GM18868 (cell line): ENCODE data around the gene KDELR3.
A peak's percentile ranks its signal among the peaks of the same experiment; 100 is the strongest.

Experiments
- ATAC-seq: cut with Tn5 transposase; IDR thresholded peaks from one replicate; pipeline ENCODE4 v1.9.1; 2021; ENCODE audit warnings: mild to moderate bottlenecking, moderate library complexity; ENCODE audit not compliant: unreplicated experiment

KDELR3 gene

DNA sequence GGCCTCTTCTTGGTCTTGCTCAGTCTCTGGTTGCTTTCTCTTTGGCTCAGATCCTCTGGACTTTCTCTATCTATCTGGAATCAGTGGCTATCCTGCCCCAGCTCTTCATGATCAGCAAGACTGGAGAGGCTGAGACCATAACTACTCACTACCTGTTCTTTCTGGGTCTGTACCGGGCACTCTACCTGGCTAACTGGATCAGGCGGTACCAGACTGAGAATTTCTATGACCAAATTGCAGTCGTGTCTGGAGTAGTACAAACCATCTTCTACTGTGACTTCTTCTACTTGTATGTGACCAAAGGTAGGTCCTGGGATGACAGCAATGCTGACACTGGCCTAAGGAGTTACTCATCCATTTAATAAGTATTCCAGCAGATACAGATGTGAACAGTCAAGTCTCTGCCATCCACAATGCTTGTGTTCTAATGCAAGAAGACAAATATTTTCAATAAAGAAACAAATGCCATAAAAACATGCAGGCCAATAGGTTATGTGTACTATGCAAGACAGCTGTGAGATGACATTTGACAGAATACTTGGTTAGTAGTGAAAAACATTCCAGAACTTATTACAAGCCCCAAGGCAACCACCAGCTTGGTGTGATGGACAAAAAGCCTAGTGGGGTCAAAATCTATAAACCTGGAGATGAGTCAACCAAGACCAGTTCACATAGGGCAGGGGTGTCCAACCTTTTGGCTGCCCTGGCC lies 13.4 kb downstream of the KDELR3 start:
- ATAC-seq, result no peak

DNA sequence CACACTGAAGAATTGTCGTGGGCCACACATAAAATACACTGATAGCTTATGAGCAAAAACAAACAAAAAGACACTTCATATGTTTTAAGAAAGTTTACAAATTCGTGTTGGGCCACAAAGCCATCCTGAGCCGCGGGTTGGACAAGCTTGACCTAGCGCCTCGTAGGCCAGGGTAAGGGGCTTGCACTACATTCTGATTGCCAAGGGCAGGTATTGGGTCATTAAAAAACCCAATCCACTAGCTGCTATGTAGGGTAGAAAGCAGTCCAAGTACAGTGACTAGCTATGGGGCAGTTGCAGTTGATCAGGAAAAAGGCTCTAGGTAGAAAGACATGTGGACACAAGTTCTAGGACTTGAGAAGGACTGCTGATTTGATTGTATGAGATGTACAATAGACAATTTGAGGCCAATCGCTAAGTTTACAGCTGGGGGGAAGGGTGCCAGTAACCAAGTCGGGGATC lies 14.0 kb downstream of the KDELR3 start:
- ATAC-seq, result no peak

- no peak for ATAC-seq
Observed at GRCh38 chr22:38482662-38483308, 14.9 kb downstream of the KDELR3 start.

GRCh38 chr22:38484244-38484643 lies 16.3 kb downstream of the KDELR3 start:
- ATAC-seq, result no peak

DNA sequence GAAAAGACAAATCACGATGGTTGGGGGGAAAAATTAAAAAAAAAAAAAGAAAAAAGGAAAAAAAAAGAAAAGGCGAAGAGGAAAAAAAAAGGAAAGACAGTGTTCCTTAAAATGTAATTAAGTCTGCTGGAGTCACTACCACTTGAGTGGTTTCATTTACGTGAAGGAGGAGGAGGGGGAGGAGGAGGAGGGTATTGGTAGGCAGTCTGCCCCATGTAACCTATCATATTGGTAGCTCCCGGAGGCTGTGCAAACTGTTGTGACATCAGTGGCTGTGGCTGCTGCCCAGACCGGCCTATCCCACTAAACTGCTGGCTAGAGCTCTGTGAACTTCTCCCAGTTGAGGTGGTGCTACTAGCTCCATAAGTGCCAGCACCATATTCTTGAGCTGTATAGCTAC lies 17.9 kb downstream of the KDELR3 start:
- ATAC-seq, result no peak

DNA sequence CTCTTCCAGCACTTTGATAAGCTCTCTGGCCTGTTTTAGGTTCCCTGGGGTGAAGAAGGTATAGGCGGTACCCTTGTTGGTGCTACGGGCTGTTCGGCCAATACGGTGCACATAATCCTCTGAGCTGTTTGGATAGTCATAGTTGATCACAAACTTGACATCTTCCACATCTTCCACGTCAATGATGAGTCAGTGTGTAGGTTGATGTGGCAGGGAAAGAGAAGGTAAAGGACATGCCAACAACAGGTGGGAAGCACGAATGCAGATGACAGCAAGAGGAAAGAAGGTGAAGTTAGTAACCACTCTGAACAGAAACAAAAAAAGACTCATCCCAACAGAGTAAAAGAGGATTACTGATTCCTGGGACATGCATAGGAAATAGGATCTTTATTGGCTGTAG lies 20.1 kb downstream of the KDELR3 start:
- no peak for ATAC-seq

- ATAC-seq, result no peak
Observed at GRCh38 chr22:38489142-38489541, 21.2 kb downstream of the KDELR3 start.

DNA sequence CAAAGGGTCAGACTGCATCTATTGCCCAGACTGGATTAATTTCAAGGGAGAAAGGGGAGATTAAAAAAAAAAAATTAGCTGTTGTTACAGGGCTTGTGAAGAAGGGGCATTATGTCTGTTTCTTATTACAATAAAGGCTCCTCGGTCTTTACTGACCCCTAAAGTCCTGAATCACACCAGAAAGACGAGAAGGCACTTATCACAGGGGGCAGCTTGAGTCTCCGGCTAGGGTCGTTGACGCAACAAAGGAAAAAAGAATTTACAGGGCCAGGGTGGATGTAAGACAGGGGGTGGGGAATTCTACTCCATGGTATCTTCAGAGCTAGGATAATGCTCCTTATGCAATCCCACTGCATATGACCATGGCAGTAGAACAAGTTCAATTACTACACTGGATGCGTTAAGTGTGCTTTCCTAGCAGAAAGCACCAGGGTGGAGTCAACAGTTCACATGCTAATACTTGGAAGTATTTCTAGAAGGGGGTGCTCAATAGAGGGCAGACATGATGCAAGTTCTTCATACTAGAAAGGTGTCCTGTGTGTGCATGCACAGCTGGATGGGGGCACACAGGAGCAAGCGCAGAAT lies 21.8 kb downstream of the KDELR3 start:
- no peak for ATAC-seq

DNA sequence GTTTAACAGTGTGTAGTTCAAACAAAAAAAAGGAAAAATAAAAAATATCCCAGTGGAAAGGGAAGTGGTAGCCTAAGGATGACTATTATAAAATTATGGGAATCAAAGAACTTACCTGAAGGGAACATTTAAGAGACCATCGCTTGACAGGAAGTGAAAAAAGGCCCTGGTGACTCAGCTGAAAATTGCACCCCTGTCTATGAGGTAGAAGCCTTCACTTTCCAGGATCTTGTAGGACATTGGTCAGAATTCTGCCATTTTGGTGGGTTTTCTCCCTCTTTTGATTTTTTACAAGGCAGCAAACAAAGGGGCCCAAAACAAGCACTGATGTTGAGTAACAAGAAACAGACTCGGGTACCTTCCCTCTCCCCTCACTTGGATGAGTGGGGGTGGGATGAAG lies 22.6 kb downstream of the KDELR3 start:
- ATAC-seq, result no peak

DNA sequence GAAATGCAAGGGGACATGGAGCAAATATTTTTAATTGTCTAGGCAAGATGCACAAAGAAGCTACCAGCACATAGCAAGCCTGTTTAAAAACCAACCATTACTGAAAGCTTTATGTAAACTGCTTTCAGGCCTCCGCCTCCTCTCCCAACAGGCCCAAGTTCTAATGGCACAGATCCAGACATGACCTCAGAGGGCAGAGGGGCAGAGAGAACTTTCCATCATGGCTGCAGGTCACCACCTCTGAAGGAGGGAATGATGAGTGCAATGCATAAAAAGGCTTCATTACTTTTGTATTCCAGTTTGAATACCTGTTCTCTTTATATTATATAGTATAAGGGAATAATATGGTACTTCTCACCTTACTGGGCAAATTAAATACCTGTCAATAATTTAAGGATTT lies 23.0 kb downstream of the KDELR3 start:
- ATAC-seq, result no peak

GRCh38 chr22:38491707-38492348 lies 23.9 kb downstream of the KDELR3 start:
- no peak for ATAC-seq

GRCh38 chr22:38494498-38494897 lies 26.6 kb downstream of the KDELR3 start:
- no peak for ATAC-seq

GRCh38 chr22:38494939-38495338 lies 27.0 kb downstream of the KDELR3 start:
- ATAC-seq, result no peak

GRCh38 chr22:38497869-38498268 lies 30.0 kb downstream of the KDELR3 start:
- no peak for ATAC-seq

DNA sequence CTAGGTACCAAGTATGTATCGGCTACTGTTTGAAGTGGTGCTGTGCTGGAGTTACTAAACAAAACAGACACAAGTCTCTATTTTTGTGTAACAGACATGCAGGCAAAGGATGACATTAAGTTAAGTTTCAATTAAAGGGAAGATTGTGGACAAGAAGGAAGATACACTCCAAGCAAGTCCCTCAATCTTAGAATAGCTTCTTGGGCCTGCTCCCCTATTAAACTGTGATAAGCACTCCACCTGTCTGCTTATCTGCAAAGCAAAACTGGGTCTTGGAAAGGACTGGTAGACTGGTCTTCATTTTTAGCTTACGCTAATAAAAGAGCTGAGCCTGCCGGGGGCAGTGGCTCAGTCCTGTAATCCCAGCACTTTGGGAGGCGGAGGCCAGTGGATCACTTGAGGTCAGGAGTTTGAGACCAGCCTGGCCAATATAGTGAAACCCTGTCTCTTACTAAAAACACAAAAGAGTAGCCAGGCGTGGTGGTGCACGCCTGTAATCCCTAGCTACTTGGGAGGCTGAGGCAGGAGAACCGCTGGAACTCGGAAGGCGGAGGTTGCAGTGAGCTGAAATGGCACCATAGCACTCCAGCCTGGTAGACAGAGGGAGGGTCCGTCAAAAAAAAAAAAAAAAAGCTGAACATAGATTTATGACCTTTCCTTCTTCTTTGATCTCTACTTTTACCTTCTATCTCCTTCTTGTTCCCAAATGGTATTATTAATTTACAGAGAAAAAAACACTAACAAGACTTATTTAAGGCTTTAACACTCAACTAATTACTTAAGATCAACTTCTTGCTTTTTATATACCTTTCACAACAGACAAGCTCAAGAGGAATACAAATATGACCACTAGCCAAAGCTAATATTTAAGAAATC lies 34.1 kb downstream of the KDELR3 start:
- no peak for ATAC-seq

- ATAC-seq, result no peak
Observed at GRCh38 chr22:38503021-38503420, 35.1 kb downstream of the KDELR3 start.

GRCh38 chr22:38504731-38505540 lies 37.0 kb downstream of the KDELR3 start:
- no peak for ATAC-seq

DNA sequence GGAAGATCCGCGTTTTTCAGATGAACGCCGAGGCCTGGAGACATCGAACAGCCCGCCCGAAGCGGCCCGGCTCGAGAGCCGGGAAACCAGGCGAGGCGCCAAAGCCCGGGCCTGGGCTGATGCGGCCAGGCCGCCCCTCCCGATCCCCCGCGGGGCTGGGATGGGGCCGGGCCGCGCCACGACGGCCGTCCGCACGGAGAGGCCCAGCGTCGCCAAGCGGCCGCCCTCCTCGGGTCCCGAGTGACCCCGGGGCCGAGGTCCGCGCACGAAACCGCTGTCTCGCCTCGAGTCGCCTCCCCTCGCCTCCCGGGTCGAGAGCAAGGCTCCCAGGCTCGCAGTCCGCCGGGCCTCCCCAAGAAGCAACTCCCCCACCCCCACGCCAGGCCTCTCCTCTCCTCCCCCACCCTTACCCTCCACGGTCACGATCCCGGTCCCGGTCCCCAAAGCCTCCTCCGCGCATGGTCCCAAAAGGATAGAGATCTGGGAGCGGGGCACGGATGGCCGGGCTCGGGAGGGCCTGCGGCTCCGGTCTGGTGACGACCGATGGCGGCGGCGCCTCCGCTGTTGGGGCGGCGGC lies 37.7 kb downstream of the KDELR3 start:
- peak; percentile 23 for ATAC-seq

GRCh38 chr22:38506118-38506962 lies 38.4 kb downstream of the KDELR3 start, which contains the start of gene DDX17:
DDX17 (minus strand) TSS chr22:38506311.
- ATAC-seq, result peak; percentile 80
